GM12892 (cell line): ENCODE results near the gene TAB3.

Source experiments
- POLR2A ChIP-seq: IDR thresholded peaks from 2 replicates; pipeline ENCODE4 v1.6.1; 2011; ENCODE audit warnings: low read depth, low read length, control low read depth
- POLR2AphosphoS5 ChIP-seq: IDR thresholded peaks from 2 replicates; pipeline ENCODE4 v1.6.1; 2011; ENCODE audit warnings: low read depth, low read length, control low read depth

- no peak for TF ChIP-seq POLR2AphosphoS5
- no peak for TF ChIP-seq POLR2A
Observed at GRCh38 chrX:30913492-30913891, 24.4 kb upstream of the TAB3 start.
